HL-60 (cell line): ENCODE measurements around the gene NR1D2.

Experiments
- DNase-seq, 2 experiments: peaks; one replicate each; pipeline ENCODE4 v3.0.0-alpha.2; 2010 to 2020; ENCODE audit warnings: low read depth in 1 of 2, low spot score in 1 of 2
- H3K27ac ChIP-seq: fragments of 250-450 bp; sonication (Bioruptor Pico); replicated peaks from 2 replicates; pipeline ENCODE4 v1.5.1; 2020; ENCODE audit warnings: mild to moderate bottlenecking, moderate library complexity
- H3K27me3 ChIP-seq: fragments of 250-450 bp; sonication (Bioruptor Pico); 2 replicates; pipeline ENCODE4 v1.5.1; 2021; ENCODE audit warnings: mild to moderate bottlenecking, moderate library complexity; ENCODE audit not compliant: insufficient read depth, poor library complexity, severe bottlenecking
- H3K4me3 ChIP-seq: replicated peaks from 2 replicates; pipeline ENCODE4 v1.5.1; 2011; ENCODE audit warnings: mild to moderate bottlenecking, control low read depth, low read length; ENCODE audit not compliant: insufficient read depth
- CTCF ChIP-seq: IDR thresholded peaks from one replicate; pipeline ENCODE4 v1.5.1; 2011; ENCODE audit warnings: low read length, control low read depth, inconsistent platforms; ENCODE audit not compliant: insufficient read depth
- GABPA ChIP-seq: IDR thresholded peaks from 2 replicates; pipeline ENCODE4 v1.6.1; 2012; ENCODE audit warnings: low read depth
- POLR2AphosphoS5 ChIP-seq: IDR thresholded peaks from 2 replicates; pipeline ENCODE4 v1.6.1; 2012; ENCODE audit warnings: low read depth
- REST ChIP-seq: IDR thresholded peaks from 2 replicates; pipeline ENCODE4 v1.6.1; 2012; ENCODE audit warnings: low read depth; ENCODE audit not compliant: insufficient replicate concordance
- SPI1 ChIP-seq: IDR thresholded peaks from 2 replicates; pipeline ENCODE4 v1.6.1; 2012; ENCODE audit warnings: low read depth, mild to moderate bottlenecking, borderline replicate concordance

The NR1D2 gene

GRCh38 chr3:24027946-24028345 is 82.9 kb downstream of the NR1D2 start:
- H3K4me3 ChIP-seq, result no peak overlapping the region
- H3K27me3 ChIP-seq, result peaks cover 6% of the 10 kb centered on the region
- TF ChIP-seq POLR2AphosphoS5 (no peak), GABPA (no peak), REST (no peak), SPI1 (no peak), CTCF (no peak)
- no peak for DNase-seq
- H3K27ac ChIP-seq, result no peak overlapping the region
